Peyer's patch (tissue), 4 donors: ENCODE results near the gene SPRED2. TPM values are rescaled to one million over a fixed set of nuclear protein-coding genes. Genes with fewer than 3 reads are reported as not detected.

Experiments used
- DNase-seq, 3 donors: peaks; one replicate each; pipeline ENCODE4 v3.0.0-alpha.2; 2017 to 2019
- H3K27ac ChIP-seq, 4 donors: fragments of 200-600 bp; sonication (generic); one replicate each; pipeline ENCODE4 v1.5.1; 2016 to 2019
- H3K27me3 ChIP-seq, 2 donors: fragments of 200-600 bp; sonication (generic); one replicate each; pipeline ENCODE4 v1.5.1; 2019
- H3K36me3 ChIP-seq, 3 donors: fragments of 200-600 bp; sonication (generic); one replicate each; pipeline ENCODE4 v1.5.1; 2016 to 2019
- H3K4me1 ChIP-seq, 4 donors: fragments of 200-600 bp; sonication (generic); one replicate each; pipeline ENCODE4 v1.5.1; 2016 to 2019
- H3K4me3 ChIP-seq, 4 donors: fragments of 200-600 bp; sonication (generic); 1 replicate in 3 of 4; 2 replicates in 1 of 4; pipeline ENCODE4 v1.5.1; 2016 to 2019; ENCODE audit warnings: mild to moderate bottlenecking in 1 of 4
- H3K9me3 ChIP-seq, 4 donors: fragments of 200-600 bp; sonication (generic); one replicate each; pipeline ENCODE4 v1.5.1; 2016 to 2019; ENCODE audit warnings: mild to moderate bottlenecking in 1 of 4
- CTCF ChIP-seq, 6 experiments: fragments of 450-650 bp in 4 of 6; fragments of 200-600 bp in 2 of 6; sonication (generic) in 1 of 6; IDR thresholded peaks; one replicate each; pipeline ENCODE4 v1.5.1; 2017 to 2019; ENCODE audit warnings: antibody characterized with exemption in 6 of 6, mild to moderate bottlenecking in 3 of 6, moderate library complexity in 1 of 6
- POLR2A ChIP-seq, 2 donors: fragments of 450-650 bp; IDR thresholded peaks; one replicate each; pipeline ENCODE4 v1.5.1; 2017; ENCODE audit warnings: antibody characterized with exemption in 2 of 2, mild to moderate bottlenecking in 2 of 2, moderate library complexity in 2 of 2
- total RNA-seq, 4 donors: library from RNA; depleted of rRNA; stranded (reverse); fragments of >200 nt; gene quantifications; one replicate each; pipeline ENCODE4 v1.1.0, GENCODE V29; 2016

SPRED2 gene
- total RNA-seq, 4 donors from 2014 or later = 14.9 to 26.9 (median 23.0) TPM

GRCh38 chr2:65379223-65379622 is 53.2 kb downstream of the SPRED2 start:
- Histone ChIP-seq H3K4me1 (peaks cover 0 to 68% (median 8%) of the 10 kb centered on the region in 4 donors), H3K9me3 (no peaks in the 10 kb centered on the region), H3K36me3 (no peaks in the 10 kb centered on the region), H3K4me3 (no peak overlapping the region), H3K27ac (peak overlapping the region in 3 of 4 donors; percentile 52 to 82 (median 75)), H3K27me3 (no peaks in the 10 kb centered on the region)
- no peak for DNase-seq
- TF ChIP-seq CTCF (IDR thresholded peaks at IDR 0.05) (no peak), POLR2A (IDR thresholded peaks at IDR 0.05) (no peak)

- Histone ChIP-seq H3K4me3 (no peak overlapping the region), H3K36me3 (no peaks in the 10 kb centered on the region), H3K9me3 (no peaks in the 10 kb centered on the region), H3K27me3 (no peaks in the 10 kb centered on the region), H3K4me1 (peaks cover 0 to 59% (median 8%) of the 10 kb centered on the region in 4 donors), H3K27ac (peak overlapping the region in 2 of 4 donors; percentile 75 to 82)
- TF ChIP-seq CTCF (IDR thresholded peaks at IDR 0.05) (no peak), POLR2A (IDR thresholded peaks at IDR 0.05) (no peak)
- no peak for DNase-seq
Observed at GRCh38 chr2:65378290-65378689, 54.1 kb downstream of the SPRED2 start.

GRCh38 chr2:65377556-65378192 is 54.7 kb downstream of the SPRED2 start:
- Histone ChIP-seq H3K36me3 (no peaks in the 10 kb centered on the region), H3K4me3 (no peak overlapping the region), H3K27me3 (no peaks in the 10 kb centered on the region), H3K27ac (peak overlapping the region in 3 of 4 donors; percentile 21 to 82 (median 75)), H3K9me3 (no peaks in the 10 kb centered on the region), H3K4me1 (peaks cover 0 to 53% (median 5%) of the 10 kb centered on the region in 4 donors)
- TF ChIP-seq CTCF (IDR thresholded peaks at IDR 0.05) (no peak), POLR2A (IDR thresholded peaks at IDR 0.05) (no peak)
- peak in 2 of 3 donors; percentile 57 to 66 for DNase-seq

GRCh38 chr2:65375723-65376122 is 56.7 kb downstream of the SPRED2 start:
- Histone ChIP-seq H3K4me3 (no peak overlapping the region), H3K36me3 (no peaks in the 10 kb centered on the region), H3K27ac (no peak overlapping the region), H3K4me1 (peaks cover 0 to 39% (median 0%) of the 10 kb centered on the region in 4 donors), H3K9me3 (no peaks in the 10 kb centered on the region), H3K27me3 (no peaks in the 10 kb centered on the region)
- TF ChIP-seq POLR2A (IDR thresholded peaks at IDR 0.05) (no peak), CTCF (IDR thresholded peaks at IDR 0.05) (no peak)
- DNase-seq = no peak

- Histone ChIP-seq H3K27ac (no peak overlapping the region), H3K27me3 (no peaks in the 10 kb centered on the region), H3K4me1 (peaks cover 0 to 36% (median 0%) of the 10 kb centered on the region in 4 donors), H3K36me3 (no peaks in the 10 kb centered on the region), H3K4me3 (no peak overlapping the region), H3K9me3 (no peaks in the 10 kb centered on the region)
- no peak for DNase-seq
- TF ChIP-seq CTCF (IDR thresholded peaks at IDR 0.05) (no peak), POLR2A (IDR thresholded peaks at IDR 0.05) (no peak)
Observed at GRCh38 chr2:65374999-65375398, 57.4 kb downstream of the SPRED2 start.
